Sigmoid colon (tissue), 7 donors: Measurements from ENCODE around the gene CCDC177. TPM values are rescaled to one million over a fixed set of nuclear protein-coding genes. Genes with fewer than 3 reads are reported as not detected.

Experiments
- DNase-seq: peaks from one replicate; pipeline ENCODE4 v3.0.0-alpha.2; 2019
- H3K27ac ChIP-seq, 4 donors: fragments of 200-600 bp; sonication (generic); one replicate each; pipeline ENCODE4 v1.5.1; 2016 to 2019; ENCODE audit warnings: mild to moderate bottlenecking in 1 of 4
- H3K27me3 ChIP-seq, 3 donors: fragments of 200-600 bp; sonication (generic); one replicate each; pipeline ENCODE4 v1.5.1; 2019; ENCODE audit warnings: mild to moderate bottlenecking in 1 of 3
- H3K36me3 ChIP-seq, 4 donors: fragments of 200-600 bp; sonication (generic); one replicate each; pipeline ENCODE4 v1.5.1; 2016 to 2019
- H3K4me1 ChIP-seq, 4 donors: fragments of 200-600 bp; sonication (generic); one replicate each; pipeline ENCODE4 v1.5.1; 2017 to 2019
- H3K4me3 ChIP-seq, 4 donors: fragments of 200-600 bp; sonication (generic); one replicate each; pipeline ENCODE4 v1.5.1; 2017 to 2019; ENCODE audit warnings: mild to moderate bottlenecking in 2 of 4, moderate library complexity in 1 of 4
- H3K9me3 ChIP-seq, 4 donors: fragments of 200-600 bp in 3 of 4; sonication (generic) in 3 of 4; one replicate each; pipeline versions ENCODE4 v1.5.1 to v1.6.1; 2013 to 2019
- EP300 ChIP-seq, 4 donors: sonication (generic); formaldehyde crosslinking; IDR thresholded peaks; one replicate each; pipeline ENCODE4 v1.6.1; 2017; ENCODE audit warnings: antibody characterized with exemption in 4 of 4
- POLR2A ChIP-seq, 2 donors: fragments of 450-650 bp; IDR thresholded peaks; one replicate each; pipeline ENCODE4 v1.6.1; 2016; ENCODE audit warnings: antibody characterized with exemption in 2 of 2, mild to moderate bottlenecking in 2 of 2, moderate library complexity in 2 of 2
- POLR2AphosphoS5 ChIP-seq, 4 donors: sonication (generic); formaldehyde crosslinking; IDR thresholded peaks; one replicate each; pipeline ENCODE4 v1.6.1; 2017; ENCODE audit warnings: antibody characterized with exemption in 4 of 4
- WGBS, 2 donors: extraction: QIAGEN DNeasy Blood & Tissue Kit; methylation state at CpG; one replicate each; pipeline ENCODE4 v1.1.7; 2013; 5-methylcytosine and 5-hydroxymethylcytosine counted together
- intact Hi-C: fragments of 100-400 bp; cut with DNase I; formaldehyde crosslinking; loops from one replicate; pipeline ENCODE4 v1.15.1; 2023
- polyA plus RNA-seq, 3 donors: library from polyadenylated mRNA; stranded (reverse); fragments of 200-250 nt; gene quantifications; one replicate each; pipeline ENCODE4 v1.2.3, GENCODE V29; 2013
- total RNA-seq, 4 donors: library from RNA; depleted of rRNA; stranded (reverse); fragments of >200 nt; gene quantifications; one replicate each; pipeline ENCODE4 v1.1.0, GENCODE V29; 2016
- TF ChIP-seq, protein P1 (sequence below), 4 experiments: fragments of 450-650 bp in 3 of 4; fragments of 200-600 bp in 1 of 4; IDR thresholded peaks; one replicate each; pipeline ENCODE4 v1.5.1; 2016 to 2019; ENCODE audit warnings: antibody characterized with exemption in 4 of 4, mild to moderate bottlenecking in 3 of 4, moderate library complexity in 2 of 4
- donor health status: healthy with polysubstance abuse.
- donor health status: Bipolar disorder and iron deficiency.
- donor health status: healthy.

CCDC177 gene
- total and polyA plus RNA-seq, 7 donors: not detected

- no peak for DNase-seq
- 84 to 87% methylated on average over 5 of the region's 5 CpGs for WGBS, 2 donors
- intact Hi-C loops: no loop called here
- no peak for TF ChIP-seq POLR2A (IDR thresholded peaks at IDR 0.05)
- TF ChIP-seq POLR2AphosphoS5 (IDR thresholded peaks at IDR 0.05): no peak
- TF ChIP-seq EP300 (IDR thresholded peaks at IDR 0.05): no peak
- TF ChIP-seq, protein P1, sequence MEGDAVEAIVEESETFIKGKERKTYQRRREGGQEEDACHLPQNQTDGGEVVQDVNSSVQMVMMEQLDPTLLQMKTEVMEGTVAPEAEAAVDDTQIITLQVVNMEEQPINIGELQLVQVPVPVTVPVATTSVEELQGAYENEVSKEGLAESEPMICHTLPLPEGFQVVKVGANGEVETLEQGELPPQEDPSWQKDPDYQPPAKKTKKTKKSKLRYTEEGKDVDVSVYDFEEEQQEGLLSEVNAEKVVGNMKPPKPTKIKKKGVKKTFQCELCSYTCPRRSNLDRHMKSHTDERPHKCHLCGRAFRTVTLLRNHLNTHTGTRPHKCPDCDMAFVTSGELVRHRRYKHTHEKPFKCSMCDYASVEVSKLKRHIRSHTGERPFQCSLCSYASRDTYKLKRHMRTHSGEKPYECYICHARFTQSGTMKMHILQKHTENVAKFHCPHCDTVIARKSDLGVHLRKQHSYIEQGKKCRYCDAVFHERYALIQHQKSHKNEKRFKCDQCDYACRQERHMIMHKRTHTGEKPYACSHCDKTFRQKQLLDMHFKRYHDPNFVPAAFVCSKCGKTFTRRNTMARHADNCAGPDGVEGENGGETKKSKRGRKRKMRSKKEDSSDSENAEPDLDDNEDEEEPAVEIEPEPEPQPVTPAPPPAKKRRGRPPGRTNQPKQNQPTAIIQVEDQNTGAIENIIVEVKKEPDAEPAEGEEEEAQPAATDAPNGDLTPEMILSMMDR (IDR thresholded peaks at IDR 0.05): no peak
- Histone ChIP-seq H3K4me3 (no peak overlapping the region), H3K27me3 (peaks cover 21 to 93% (median 55%) of the 10 kb centered on the region in 3 donors), H3K4me1 (peaks cover 0 to 15% (median 13%) of the 10 kb centered on the region in 4 donors), H3K36me3 (no peaks in the 10 kb centered on the region), H3K27ac (no peak overlapping the region), H3K9me3 (no peaks in the 10 kb centered on the region)
Measured at GRCh38 chr14:69567563-69567962, 7.1 kb downstream of the CCDC177 start.

- DNase-seq: no peak
- Histone ChIP-seq H3K36me3 (no peaks in the 10 kb centered on the region), H3K4me1 (no peaks in the 10 kb centered on the region), H3K27ac (no peak overlapping the region), H3K9me3 (no peaks in the 10 kb centered on the region), H3K27me3 (peaks cover 3 to 68% (median 9%) of the 10 kb centered on the region in 3 donors), H3K4me3 (no peak overlapping the region)
- no peak for TF ChIP-seq POLR2AphosphoS5 (IDR thresholded peaks at IDR 0.05)
- TF ChIP-seq, protein P1 (IDR thresholded peaks at IDR 0.05): no peak
- no peak for TF ChIP-seq EP300 (IDR thresholded peaks at IDR 0.05)
- TF ChIP-seq POLR2A (IDR thresholded peaks at IDR 0.05): no peak
- intact Hi-C loops: no loop called here
Measured at GRCh38 chr14:69561893-69562292, 12.8 kb downstream of the CCDC177 start.

DNA sequence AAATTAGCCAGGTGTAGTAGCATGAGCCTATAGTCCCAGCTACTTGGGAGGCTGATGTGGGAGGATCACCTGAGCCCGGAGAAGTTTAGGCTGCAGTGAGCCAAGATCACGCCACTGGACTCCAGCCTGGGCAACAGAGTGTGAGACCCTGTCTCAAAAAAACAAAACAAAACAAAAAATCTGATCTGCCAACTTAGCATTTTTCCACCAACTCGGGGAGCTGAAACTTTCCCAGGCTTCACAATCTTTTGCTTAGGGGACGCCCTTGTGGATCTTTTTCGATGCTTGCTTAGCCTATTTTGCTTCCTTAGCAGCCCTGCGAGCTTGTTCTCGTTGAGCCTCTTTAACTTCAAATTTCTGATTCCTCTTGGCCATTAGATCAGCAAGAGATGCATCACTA is 13.8 kb downstream of the CCDC177 start:
- 90 to 91% methylated on average over 7 of the region's 7 CpGs for WGBS, 2 donors
- intact Hi-C loops: no loop called here
- H3K4me3 ChIP-seq: no peak overlapping the region

GRCh38 chr14:69559581-69560011 is 15.1 kb downstream of the CCDC177 start:
- Histone ChIP-seq H3K36me3 (no peaks in the 10 kb centered on the region), H3K4me3 (no peak overlapping the region), H3K27ac (no peak overlapping the region), H3K27me3 (peaks cover 0 to 48% (median 3%) of the 10 kb centered on the region in 3 donors), H3K4me1 (peaks cover 0 to 5% (median 0%) of the 10 kb centered on the region in 4 donors), H3K9me3 (no peaks in the 10 kb centered on the region)
- TF ChIP-seq POLR2AphosphoS5 (IDR thresholded peaks at IDR 0.05) (no peak), EP300 (IDR thresholded peaks at IDR 0.05) (no peak), POLR2A (IDR thresholded peaks at IDR 0.05) (no peak)
- TF ChIP-seq, protein P1 (IDR thresholded peaks at IDR 0.05): no peak
- DNase-seq: no peak
- 40 to 43% methylated on average over 6 of the region's 6 CpGs for WGBS, 2 donors
- intact Hi-C loops: no loop called here

More for the DNA sequence above, 13.8 kb downstream of the CCDC177 start:
- TF ChIP-seq, protein P1 (IDR thresholded peaks at IDR 0.05): no peak
- no peak for TF ChIP-seq POLR2A (IDR thresholded peaks at IDR 0.05)
- DNase-seq: no peak
- H3K9me3 ChIP-seq: no peaks in the 10 kb centered on the region
- no peaks in the 10 kb centered on the region for H3K36me3 ChIP-seq
- no peaks in the 10 kb centered on the region for H3K4me1 ChIP-seq
- peaks cover 3 to 59% (median 5%) of the 10 kb centered on the region in 3 donors for H3K27me3 ChIP-seq
- no peak overlapping the region for H3K27ac ChIP-seq

- Histone ChIP-seq H3K4me3 (no peak overlapping the region), H3K9me3 (no peaks in the 10 kb centered on the region), H3K4me1 (peaks cover 0 to 7% (median 0%) of the 10 kb centered on the region in 4 donors), H3K36me3 (no peaks in the 10 kb centered on the region), H3K27me3 (peaks cover 0 to 40% (median 3%) of the 10 kb centered on the region in 3 donors), H3K27ac (no peak overlapping the region)
- DNase-seq: no peak
- TF ChIP-seq, protein P1 (IDR thresholded peaks at IDR 0.05): no peak
- TF ChIP-seq POLR2AphosphoS5 (IDR thresholded peaks at IDR 0.05): no peak
- no peak for TF ChIP-seq EP300 (IDR thresholded peaks at IDR 0.05)
- TF ChIP-seq POLR2A (IDR thresholded peaks at IDR 0.05): no peak
- 92% methylated on average over 4 of the region's 4 CpGs for WGBS, 2 donors
- intact Hi-C loops: no loop called here
Measured at GRCh38 chr14:69558774-69559173, 15.9 kb downstream of the CCDC177 start.
